Measurements from ENCODE around the gene FAM110D.

Gene FAM110D

GRCh38 chr1:26163684-26164035 lies 4.8 kb downstream of the FAM110D start:
- no peak for TF ChIP-seq SIN3A (IDR thresholded peaks at IDR 0.05; ENCODE audit: borderline replicate concordance, insufficient read depth, low read length)
- TF ChIP-seq TAF1 (IDR thresholded peaks at IDR 0.05; ENCODE audit: borderline replicate concordance, insufficient read depth, low read length), result no peak
- no peak for TF ChIP-seq POLR2AphosphoS5 (IDR thresholded peaks at IDR 0.05; ENCODE audit: low read depth, low read length)
- TF ChIP-seq, protein P1, sequence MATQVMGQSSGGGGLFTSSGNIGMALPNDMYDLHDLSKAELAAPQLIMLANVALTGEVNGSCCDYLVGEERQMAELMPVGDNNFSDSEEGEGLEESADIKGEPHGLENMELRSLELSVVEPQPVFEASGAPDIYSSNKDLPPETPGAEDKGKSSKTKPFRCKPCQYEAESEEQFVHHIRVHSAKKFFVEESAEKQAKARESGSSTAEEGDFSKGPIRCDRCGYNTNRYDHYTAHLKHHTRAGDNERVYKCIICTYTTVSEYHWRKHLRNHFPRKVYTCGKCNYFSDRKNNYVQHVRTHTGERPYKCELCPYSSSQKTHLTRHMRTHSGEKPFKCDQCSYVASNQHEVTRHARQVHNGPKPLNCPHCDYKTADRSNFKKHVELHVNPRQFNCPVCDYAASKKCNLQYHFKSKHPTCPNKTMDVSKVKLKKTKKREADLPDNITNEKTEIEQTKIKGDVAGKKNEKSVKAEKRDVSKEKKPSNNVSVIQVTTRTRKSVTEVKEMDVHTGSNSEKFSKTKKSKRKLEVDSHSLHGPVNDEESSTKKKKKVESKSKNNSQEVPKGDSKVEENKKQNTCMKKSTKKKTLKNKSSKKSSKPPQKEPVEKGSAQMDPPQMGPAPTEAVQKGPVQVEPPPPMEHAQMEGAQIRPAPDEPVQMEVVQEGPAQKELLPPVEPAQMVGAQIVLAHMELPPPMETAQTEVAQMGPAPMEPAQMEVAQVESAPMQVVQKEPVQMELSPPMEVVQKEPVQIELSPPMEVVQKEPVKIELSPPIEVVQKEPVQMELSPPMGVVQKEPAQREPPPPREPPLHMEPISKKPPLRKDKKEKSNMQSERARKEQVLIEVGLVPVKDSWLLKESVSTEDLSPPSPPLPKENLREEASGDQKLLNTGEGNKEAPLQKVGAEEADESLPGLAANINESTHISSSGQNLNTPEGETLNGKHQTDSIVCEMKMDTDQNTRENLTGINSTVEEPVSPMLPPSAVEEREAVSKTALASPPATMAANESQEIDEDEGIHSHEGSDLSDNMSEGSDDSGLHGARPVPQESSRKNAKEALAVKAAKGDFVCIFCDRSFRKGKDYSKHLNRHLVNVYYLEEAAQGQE (IDR thresholded peaks at IDR 0.05; ENCODE audit: insufficient read depth in 1 of 2, low read depth in 2 of 2, low read length in 2 of 2), result no peak
- no peak for TF ChIP-seq FOXP2 (optimal IDR thresholded peaks at IDR 0.05; ENCODE audit: borderline replicate concordance, extremely low read depth, extremely low read length, insufficient read depth)

DNA sequence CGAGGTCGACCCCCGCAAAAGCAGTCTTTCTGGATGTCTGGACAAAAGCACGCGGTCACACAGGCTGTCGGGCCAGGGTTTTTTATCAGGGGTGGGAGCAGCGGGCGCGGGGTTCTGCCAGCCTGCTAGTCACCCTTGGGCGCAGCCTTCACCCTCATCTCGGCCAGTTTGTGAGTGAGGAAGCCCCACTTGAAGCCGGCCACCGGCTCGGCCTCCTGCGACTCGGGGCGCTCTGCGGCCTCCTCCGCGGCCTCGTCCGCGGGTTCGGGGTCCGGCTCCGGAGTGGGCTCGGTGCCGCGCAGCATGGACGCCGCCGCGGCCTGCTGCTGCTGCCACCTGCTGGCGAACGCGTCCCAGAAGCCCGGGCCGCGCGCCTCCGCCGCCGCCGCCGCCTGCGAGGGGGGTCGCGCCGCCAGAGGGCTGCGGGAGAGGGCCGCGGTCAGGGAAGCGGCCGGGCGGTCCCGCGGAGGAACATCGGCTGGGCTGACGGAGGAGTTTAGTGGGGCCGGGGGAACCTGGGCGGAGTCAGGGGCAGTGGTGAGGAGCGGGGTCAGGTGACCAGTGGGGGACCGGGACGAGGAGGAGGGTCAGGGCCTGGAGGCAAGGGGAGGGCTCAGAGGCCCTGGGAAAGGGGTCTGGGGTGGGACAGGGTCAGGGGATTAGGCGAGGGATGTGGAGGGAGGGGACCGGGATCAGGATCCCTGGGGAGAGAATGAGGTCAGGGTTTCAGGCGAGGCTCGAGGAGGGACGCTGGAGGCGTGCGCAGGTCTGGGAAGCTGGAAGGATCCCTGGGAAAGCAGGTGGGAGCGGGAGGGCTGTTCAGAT lies 5.4 kb downstream of the FAM110D start:
- TF ChIP-seq, protein P1 (IDR thresholded peaks at IDR 0.05; ENCODE audit: insufficient read depth in 1 of 2, low read depth in 2 of 2, low read length in 2 of 2), result no peak
- TF ChIP-seq FOXP2 (optimal IDR thresholded peaks at IDR 0.05; ENCODE audit: borderline replicate concordance, extremely low read depth, extremely low read length, insufficient read depth) (no peak), TAF1 (IDR thresholded peaks at IDR 0.05; ENCODE audit: borderline replicate concordance, insufficient read depth, low read length) (no peak), POLR2AphosphoS5 (IDR thresholded peaks at IDR 0.05; ENCODE audit: low read depth, low read length) (no peak), SIN3A (IDR thresholded peaks at IDR 0.05; ENCODE audit: borderline replicate concordance, insufficient read depth, low read length) (no peak)

- no peak for TF ChIP-seq SIN3A (IDR thresholded peaks at IDR 0.05; ENCODE audit: borderline replicate concordance, insufficient read depth, low read length)
- TF ChIP-seq, protein P1 (IDR thresholded peaks at IDR 0.05; ENCODE audit: insufficient read depth in 1 of 2, low read depth in 2 of 2, low read length in 2 of 2), result no peak
- TF ChIP-seq FOXP2 (optimal IDR thresholded peaks at IDR 0.05; ENCODE audit: borderline replicate concordance, extremely low read depth, extremely low read length, insufficient read depth), result no peak
Observed at GRCh38 chr1:26164861-26165842, 6.3 kb downstream of the FAM110D start.

DNA sequence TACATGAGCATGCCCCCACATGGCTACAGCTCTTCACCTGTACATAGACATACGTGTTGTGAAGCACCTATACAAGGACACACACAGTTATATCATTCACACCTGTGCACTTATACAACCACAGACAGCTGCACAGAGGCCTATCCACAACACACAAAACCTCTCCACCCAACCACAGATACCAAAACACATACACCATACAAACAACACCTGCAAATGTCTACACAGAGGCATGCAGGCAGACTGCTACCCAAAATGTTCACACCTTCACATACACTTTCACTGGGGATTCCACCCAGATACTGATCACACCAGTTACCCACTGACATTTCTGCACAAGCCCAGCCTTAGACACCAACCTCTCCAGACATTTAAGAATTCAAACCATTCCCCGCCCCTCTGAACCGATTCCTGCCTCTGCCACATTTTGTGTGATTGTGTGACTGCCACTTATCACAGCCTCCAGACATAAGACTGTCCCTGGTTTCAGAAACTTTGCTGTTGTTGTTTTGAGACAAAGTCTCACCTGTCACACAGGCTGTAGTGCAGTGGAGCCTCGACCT lies 7.9 kb downstream of the FAM110D start:
- TF ChIP-seq POLR2AphosphoS5 (IDR thresholded peaks at IDR 0.05; ENCODE audit: low read depth, low read length) (no peak), SIN3A (IDR thresholded peaks at IDR 0.05; ENCODE audit: borderline replicate concordance, insufficient read depth, low read length) (no peak)
- TF ChIP-seq, protein P1 (IDR thresholded peaks at IDR 0.05; ENCODE audit: insufficient read depth in 1 of 2, low read depth in 2 of 2, low read length in 2 of 2), result no peak
